A172 (cell line): ENCODE results near the gene CEP85. TPM values are rescaled to one million over a fixed set of nuclear protein-coding genes. Genes with fewer than 3 reads are reported as not detected.
A peak's percentile ranks its signal among the peaks of the same experiment; 100 is the strongest.
"Not testable (repeated sequence)": the region's sequence is repeated elsewhere in the genome, so short reads cannot be mapped to it uniquely, and the experiment has no call there.

Experiments used
- DNase-seq: peaks from one replicate; pipeline ENCODE4 v3.0.0-alpha.2; 2015; ENCODE audit warnings: low spot score
- total RNA-seq: library from RNA; depleted of rRNA; stranded (reverse); fragments of >200 nt; shearing (Covaris generic); gene quantifications from 2 replicates; pipeline ENCODE4 v1.2.3, GENCODE V29; 2014

CEP85 gene
- total RNA-seq, 1 experiment from 2014 or later, result 18.0 TPM

DNA sequence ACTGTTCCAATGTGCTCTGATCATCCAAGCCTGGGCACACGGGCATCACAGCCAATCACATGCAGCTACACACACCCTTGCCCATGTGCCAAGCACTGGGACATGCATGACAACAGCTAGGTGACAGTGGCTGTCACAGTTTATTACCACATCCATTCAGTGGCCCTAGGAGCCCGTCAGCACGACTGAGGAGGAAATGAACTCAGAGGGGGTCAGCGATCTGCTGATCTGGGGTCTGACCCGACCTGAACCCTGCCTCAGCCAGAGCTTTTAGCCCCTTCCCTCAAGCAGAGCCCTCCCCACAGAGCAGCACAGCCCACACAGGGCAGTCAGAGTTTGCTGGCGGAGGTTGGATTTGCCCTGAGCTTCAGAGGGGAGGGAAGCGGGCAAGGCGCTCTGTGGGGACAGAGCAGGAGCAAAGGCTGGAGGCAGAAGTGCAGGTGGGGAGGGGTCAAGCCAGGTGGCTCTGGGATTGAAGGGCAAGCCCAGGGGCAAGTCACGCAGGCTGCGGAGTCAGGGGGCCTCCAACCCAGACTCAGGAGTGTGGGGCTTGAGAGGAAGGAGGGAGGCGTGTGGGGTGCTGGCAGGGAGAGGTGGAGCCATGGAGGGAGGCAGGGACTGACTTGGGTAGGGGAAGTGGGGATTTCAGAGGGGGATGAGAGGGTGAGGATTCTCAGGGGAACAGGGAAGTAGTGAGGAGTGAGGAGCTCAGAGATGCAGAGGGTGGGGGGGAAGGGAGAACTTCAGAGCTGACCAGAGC, 56.3 kb downstream of the CEP85 start:
- no peak for DNase-seq

DNA sequence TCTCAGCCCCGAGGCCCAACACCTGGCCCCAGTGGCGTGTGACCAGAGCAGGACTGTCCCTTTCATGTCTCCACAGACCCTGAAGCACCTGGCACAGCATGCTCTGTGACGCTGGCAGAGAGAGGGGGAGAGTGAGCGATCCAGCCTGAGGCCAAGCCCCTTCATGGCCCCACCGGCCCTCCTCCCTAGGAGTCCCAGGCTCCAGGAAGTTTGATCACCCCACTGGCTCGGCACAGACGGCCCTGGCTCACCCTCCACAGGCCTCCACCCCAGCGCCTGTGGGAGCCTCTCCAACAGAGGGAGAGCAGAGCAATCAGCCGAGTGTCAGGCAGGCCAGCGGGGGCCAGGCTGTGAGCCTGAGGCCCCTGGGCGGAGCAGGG, 56.9 kb downstream of the CEP85 start:
- DNase-seq, result no peak

DNA sequence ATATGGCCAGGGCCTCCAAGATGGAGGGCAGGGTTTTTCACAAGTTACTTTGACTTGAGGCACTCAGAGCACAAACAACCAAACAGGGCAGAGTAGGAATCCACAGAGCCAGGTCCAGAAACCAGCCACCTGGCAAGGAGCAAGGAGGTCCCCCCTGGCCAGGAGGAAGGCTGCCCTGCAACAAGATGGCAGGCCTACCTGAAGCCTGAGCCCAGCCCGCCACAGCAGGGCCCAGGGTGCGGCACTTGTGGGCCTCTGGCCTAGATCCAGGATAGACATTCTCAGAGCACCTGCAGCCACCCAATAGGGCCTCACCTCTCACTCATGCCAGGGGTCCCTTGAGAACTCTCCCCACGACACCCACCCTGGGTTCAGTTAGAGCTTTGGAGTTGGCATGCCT, 57.4 kb downstream of the CEP85 start:
- DNase-seq, result no peak

DNA sequence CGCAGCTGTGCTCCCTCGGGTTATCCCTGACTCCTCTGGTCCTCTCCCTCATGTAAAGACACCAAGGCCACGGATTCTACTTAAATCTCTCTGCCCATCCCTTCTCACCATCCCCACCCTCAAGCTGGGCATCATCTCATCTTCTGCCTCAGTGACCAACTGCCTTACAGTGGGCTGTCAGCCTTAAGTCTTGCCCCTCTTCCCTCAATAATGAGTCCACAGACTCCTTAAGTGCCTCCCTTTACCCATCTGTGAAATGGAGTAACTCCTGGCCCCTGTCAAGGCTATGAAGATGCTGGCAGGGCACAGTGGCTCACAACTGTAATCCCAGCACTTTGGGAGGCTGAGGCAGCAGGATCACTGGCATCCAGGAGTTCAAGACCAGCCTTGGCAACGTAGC, 57.9 kb downstream of the CEP85 start:
- no peak for DNase-seq

DNA sequence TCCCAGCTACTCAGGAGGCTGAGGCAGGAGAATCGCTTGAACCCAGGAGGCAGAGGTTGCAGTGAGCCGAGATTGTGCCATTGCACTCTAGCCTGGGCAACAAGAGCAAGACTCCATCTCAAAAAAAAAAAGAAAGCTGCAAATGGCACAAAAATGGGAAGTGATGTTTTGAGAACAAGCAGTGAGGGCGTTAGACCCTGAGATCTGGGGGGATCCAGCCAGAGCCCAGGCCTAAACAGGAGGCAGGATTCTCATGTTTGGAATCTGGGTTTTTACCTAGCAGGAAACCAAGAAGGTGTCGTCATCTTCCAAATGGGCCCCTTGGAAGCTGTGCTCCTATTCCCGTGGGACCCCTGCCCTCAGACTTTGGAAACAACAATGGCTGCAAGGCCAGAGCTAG, 58.7 kb downstream of the CEP85 start:
- DNase-seq, result not testable (repeated sequence)

DNA sequence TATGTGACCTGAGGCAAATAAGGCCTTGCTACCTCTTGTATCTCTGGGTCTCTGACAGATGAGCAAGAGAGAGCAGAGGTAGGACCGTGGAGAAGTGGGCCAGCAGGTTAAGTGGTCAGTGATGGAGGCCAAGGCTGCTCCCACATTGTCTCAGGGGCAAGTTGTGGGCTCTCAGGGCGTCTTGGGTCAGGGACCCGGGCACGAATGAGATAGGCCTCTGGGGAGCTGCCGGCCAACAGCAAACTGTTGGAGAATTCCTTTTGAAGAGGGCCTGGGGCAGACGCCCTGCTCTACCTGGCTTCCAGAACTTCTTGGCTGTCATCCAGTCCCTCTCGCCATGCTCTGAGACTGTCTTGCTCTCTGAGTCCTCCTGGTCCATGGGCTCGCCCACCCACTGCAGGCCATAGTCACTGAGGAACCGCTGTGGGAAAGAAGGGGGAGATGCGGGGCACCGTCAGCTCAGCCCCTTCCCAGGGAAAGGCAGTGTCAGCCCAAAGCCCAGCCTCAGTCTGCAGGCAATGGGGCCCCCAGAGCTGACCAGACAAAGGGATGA, 60.0 kb downstream of the CEP85 start:
- DNase-seq, result no peak

DNA sequence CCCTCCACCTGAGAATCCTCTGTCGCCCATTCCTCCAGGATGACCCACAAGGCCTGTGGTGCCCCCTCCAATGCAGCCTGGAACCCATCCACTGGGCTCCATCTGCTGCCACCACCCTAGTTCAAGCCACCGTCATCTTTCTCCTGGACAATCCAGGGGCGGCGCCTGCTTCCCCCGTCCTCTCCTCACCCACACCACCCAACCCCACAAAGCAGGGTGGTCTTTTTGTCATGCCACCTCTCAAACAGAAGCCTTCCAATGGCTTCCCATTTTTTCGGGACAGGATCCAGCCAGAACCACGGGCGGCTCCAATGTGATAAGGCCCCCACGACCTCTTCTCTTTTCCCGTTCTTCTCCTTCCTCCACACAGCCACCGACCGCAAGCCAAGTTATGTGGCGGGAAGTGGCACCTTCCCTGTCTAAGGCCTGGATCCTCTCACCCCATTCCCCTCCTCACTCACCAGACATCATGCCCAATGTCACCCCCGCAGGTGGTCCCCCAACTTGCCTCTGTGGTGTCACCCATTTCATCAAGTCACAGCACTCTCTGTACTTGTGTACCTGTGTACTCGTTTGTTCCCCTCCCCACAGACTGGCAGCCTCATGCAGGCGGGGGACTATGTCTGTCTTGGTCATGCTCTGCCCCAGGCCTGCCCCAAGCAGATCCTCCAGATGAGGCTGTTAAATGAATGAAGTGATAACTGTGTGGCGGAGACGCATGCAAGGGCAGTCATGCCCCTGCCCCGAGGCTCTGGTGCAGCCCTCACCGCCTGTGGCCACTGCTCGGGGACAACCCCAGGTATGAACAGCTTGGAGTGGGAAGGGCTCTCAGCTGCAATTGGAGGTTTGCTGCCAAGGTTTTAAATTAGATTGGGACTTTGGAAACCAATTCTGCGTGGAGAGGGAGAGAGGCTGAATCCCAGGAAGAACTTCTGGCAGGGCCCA, 61.5 kb downstream of the CEP85 start:
- no peak for DNase-seq

DNA sequence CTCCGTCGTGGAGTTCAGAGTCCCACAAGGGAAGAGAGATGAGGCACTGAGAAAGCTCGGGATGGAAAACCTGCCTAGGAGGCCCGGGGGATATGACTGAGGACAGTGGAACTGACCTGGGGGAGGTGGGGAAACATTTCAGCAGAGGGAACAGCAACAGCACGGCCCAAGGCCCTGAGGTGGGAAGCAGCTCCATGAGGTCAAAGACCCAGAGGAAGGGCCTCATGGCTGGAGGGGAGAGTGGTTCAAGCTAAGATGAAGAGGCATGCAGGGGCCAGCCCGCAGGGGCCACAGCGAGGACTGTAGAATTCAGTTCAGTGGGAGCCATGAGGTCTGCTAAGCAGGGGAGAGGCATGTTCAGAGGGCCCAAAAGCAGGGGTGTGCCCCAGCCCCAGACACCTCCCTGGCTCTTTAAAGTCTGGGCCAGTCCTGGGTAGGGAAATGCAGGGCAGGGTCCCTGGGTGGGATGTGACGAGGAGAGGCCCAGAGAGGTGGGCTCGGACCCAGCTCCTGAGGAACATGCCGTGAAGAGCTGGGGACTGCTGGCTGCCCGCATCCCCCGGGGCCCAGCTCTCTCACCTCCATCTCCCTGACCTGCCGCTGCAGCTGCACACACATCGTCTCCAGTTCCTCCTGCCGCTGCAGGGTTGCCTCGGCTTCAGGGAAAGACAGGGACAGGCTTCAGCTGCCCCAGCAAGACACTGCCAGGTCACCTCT, 62.5 kb downstream of the CEP85 start:
- no peak for DNase-seq

DNA sequence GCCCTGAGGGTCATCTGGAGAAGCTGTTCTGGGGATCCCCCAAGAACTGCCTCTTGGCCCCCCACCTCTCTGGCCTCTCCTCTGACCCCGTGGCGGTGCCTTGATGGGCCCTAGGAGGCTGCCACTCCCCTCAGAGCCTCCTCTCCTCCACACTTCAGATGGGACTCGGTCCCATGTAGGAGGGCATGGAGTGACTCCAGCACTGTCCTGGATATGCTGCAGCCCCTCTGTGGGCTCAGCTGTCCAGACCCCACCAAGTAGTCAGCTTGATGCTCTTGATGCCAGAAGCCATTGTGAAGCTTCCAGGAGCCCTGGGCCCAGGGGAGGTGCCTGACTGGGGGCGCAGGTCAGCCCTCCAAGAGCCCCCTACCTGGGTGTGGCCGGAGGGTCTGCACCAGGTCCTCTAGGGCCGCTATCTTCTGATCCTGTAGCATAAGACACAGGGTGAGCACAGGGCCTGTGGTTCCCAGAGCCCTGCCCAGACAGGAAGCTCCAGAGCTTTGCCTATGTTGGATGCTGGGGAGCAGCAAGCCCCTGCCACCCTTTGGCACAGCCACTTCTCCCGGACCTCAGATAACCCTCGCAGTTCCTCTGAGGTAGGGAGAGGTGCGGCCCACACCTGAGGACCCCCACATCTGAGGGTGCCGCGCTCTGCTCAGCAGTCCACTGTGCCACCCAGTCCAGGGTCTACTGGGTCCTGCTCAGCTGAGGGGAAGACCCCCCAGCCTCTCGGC, 63.2 kb downstream of the CEP85 start:
- no peak for DNase-seq

DNA sequence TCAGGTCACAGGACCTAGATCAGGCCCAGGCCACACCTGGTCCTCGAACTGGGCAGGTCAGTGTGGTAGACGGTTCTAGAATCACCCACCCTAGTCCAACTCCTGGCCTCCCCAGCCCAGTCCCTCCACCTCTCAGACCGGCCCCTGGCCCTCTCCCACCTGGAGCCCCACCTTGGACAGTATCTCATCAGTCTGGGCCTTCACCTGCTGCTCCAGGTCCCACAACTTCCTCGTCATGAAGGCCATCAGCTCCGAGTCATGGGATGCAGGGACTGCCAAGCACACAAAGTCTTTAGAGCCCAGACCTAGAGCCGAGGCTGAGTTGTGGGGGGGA, 63.8 kb downstream of the CEP85 start:
- no peak for DNase-seq

DNA sequence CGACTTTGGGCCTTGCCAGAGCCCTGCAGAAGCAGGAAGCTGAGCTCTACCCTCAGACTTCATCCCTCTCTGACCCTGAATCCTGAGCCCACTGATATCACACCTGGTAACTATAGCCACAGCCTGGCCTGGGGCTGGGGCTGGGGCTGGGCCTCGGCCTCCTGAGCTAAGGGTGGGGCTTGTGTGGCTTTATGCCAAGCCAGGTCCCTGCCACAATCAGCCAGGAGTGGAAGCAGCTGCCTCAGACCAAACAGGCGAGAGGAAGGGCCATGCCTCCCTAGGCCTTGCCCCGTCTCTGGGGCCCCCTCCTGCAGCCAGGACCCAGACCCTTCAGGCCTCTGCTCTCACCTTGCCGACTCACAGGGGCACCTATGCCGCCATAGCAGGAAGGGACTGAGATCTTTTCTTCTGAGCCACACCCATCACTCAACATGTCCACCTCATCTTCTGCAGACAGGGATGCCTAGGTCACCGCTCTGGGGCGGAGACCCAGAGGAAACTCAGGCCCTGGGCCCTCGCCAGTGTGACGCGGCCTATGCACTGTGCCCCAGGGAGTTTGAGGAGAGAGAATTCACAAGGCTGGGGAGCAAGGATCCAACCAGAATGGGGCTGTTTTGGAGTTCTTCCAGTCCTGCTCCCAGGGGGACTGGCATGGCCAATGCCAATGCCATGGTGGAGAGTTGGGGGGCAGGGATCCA, 66.7 kb downstream of the CEP85 start:
- no peak for DNase-seq

DNA sequence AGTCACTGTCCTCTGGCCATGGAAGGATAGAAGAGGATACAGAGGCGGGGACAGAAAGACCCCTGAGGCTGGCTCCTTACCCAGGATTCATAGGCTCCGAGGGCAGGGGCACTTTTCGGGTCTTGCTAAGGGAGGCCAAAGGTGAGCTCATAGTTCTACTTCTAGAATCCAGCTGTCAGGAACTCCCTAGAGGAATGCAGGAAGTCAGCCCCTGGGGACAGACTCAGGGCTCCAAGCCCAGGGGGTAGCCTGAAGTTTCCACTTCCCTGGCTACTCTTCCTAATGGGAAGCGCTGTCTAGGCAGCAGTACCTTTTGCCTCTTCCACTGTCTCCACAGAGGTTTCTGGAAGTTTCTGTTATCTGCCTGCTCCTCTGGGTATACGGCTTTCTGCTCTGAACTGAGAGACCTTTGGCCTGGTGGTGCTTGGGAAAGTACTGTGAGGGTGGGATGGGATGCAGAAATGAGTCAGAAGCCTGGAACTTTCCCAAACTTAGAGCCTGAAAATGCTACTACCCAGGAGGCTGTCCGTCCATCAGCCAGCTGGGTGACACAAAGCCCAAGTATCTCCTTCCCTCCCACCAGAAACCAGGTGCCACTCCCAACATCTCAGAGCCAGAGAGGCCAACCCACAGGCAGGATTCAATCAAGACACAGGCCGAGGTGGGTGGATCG, 68.9 kb downstream of the CEP85 start:
- peak; percentile 82 for DNase-seq

DNA sequence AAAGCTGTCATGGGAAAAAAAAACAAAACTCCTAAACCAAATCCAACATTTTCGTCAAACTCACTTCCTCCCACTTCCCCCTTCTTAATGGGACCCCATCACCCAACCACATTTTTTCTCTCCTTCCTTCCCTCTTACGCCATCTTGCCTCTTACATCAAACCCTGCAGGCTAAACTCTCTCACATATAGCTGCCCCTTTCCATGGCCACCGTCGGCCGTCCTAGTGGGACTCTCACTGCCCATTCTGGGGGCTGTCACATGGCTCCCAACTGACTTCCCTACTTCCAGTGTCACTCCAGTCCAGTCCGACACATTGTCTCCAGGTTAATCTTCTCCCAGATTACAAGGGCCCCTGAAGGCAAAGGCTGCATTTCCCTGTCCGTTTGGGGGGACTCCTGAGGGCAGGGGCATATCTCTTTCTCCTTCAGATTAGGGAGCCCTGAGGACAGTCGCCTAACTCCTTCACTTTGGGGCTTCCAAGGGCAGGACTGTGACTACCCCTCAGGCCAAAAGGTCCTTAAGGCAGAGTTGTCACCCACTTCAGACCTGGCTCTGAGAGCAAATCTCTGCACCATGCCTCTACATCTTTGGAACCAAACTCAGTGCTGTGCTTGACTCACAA, 71.8 kb downstream of the CEP85 start:
- no peak for DNase-seq

DNA sequence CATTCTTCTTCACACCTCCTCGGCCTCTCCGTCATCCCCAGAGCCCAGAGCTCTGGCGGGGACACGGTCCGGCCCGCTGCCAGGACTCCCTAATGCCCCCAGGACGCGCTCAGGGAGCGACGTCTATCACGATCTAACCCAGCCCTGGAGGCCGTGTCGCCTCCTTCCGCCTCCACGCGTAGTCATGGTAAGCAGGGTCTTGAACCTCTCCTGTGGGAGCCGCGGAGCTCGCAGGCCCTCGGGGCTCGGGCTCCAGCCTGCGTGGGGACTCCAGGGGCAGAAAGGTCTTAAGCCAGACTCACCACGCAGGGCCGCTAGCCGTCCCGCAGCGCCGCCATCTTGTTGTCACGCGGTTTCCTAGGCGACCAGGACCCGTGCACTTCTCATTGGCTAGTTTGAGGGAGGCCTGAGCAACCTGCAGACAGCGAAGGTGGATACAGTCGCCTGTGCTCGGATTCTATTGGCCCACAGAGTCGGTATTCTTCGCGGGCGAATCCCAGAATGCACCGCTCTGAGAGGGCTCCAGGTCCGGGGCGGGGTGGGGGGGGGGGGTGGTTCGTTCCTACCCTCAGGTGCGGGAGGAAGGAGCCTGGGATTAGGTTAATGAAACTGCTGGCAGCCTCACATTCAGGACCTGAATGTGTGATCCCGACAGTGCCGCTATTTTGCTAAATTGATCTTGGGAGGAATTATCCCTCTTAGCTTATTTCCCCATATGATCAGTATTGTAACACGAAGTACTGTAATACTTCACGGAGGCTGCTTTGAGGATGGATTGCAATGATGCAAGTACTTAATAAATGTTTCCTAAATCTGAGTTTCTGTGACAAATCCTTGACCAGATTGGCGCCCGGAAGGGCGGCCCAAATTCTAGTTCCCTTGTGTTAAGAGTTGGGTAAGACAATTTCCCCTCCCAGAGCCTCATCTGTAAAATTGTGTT, 72.6 kb downstream of the CEP85 start, which contains the start of gene UBXN11:
Gene UBXN11 (minus strand): TSS at position 347 of the 940 bp plus-strand sequence. CDS start 3,753 bp downstream, outside the sequence.
- DNase-seq, result peak; percentile 87

DNA sequence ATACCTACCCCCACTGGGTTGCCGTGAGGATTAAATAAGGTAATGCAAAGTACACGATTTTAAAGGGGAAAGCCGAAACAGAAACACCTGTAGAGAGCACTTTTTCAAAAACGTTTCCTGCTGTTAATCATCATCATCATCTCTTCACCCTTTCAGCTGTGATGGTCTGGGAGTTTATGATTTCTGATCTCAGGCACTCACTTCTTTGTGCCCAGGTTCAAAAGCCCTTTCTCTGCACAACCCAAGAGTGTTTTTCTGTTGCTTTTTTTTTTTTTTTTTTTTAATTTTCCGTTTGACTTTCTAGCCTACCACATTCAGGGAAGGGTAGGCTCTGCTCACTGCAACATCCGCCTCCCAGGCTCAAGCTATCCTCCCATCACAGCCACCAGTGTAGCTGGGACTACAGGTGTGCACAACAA, 73.4 kb downstream of the CEP85 start:
- no peak for DNase-seq

DNA sequence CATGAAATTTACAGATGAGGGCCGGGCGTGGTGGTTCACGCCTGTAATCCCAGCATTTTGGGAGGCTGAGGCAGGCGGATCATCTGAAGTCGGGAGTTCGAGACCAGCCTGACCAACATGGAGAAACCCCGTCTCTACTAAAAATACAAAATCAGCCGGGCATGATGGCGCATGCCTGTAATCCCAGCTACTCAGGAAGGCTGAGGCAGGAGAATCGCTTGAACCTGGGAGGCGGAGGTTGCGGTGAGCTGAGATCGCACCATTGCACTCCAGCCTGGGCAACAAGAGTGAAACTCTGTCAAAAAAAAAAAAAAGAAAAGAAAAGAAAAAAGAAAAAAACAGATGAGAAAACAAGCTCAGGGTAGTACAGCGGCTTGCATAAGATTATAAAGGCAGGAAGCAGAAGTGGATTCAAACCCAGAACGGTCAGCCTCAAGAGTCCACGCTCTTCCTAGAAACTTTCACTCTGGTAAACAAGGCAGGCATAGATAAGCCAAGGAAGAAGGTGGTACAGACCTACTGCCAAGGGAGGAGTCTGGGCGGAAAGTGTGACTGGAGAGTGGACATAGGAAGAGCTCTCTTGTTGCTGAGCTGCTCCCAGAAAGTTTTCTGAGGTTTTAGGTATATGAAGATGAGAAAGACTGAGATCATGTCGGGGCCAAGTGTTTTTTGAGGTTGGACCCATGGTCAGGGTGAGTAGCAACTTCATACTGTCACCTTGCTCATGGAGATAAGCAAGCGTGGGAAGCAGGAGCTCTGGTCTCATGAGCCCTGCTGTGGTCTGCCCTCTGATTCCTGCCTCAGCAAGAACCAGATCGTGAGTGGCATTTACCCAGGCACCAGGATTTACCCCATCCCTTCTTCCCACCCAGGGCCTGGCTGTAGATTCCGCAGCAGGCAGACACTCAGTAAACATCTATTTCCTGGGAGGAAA, 74.2 kb downstream of the CEP85 start:
- not testable (repeated sequence) for DNase-seq

DNA sequence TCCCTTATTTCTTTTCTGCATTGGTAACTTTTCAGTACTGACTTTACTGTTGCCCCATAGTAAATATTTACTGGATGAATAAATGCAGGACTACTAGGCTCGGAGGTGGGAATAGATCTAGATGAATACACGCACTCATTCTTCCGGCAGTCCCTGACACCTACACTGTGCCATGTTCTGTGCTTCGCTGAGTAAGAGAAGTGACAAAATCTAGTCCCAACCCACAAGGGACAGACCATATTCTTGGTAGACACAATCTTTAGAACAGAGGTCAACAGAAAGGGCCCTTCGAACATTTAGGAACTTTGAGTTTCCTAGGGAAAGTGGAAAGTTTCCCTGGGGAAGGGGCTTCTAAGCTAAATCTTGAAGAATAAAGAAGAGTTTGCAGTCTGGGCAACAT, 80.5 kb downstream of the CEP85 start:
- no peak for DNase-seq
